Panc1 (cell line): ENCODE data around the gene SLC46A1.

ENCODE experiments used
- CTCF ChIP-seq: fragments of 450-650 bp; IDR thresholded peaks from 2 replicates; pipeline ENCODE4 v1.5.1; 2017; ENCODE audit warnings: mild to moderate bottlenecking
- POLR2AphosphoS5 ChIP-seq: IDR thresholded peaks from 2 replicates; pipeline ENCODE4 v1.6.1; 2012; ENCODE audit warnings: mild to moderate bottlenecking, low read depth, low read length, moderate library complexity
- REST ChIP-seq, 2 experiments: IDR thresholded peaks; 2 replicates each; pipeline ENCODE4 v1.6.1; 2011 to 2012; ENCODE audit warnings: low read depth in 2 of 2, control low read depth in 1 of 2, low read length in 1 of 2, mild to moderate bottlenecking in 1 of 2, moderate library complexity in 1 of 2; ENCODE audit not compliant: insufficient read depth in 1 of 2
- SIN3A ChIP-seq: IDR thresholded peaks from 2 replicates; pipeline ENCODE4 v1.6.1; 2012; ENCODE audit warnings: low read depth, mild to moderate bottlenecking, low read length, moderate library complexity, borderline replicate concordance; ENCODE audit not compliant: insufficient read depth
- TCF7L2 ChIP-seq: IDR thresholded peaks from 2 replicates; pipeline ENCODE4 v1.6.1; 2011; ENCODE audit warnings: mild to moderate bottlenecking, low read depth, low read length, inconsistent platforms

GRCh38 chr17:28381141-28381825, 24.7 kb downstream of the SLC46A1 start:
- no peak for TF ChIP-seq CTCF
- no peak for TF ChIP-seq POLR2AphosphoS5
- no peak for TF ChIP-seq SIN3A
- no peak for TF ChIP-seq REST (IDR thresholded peaks at IDR 0.05; ENCODE audit: insufficient read depth in 1 of 2, low read depth in 2 of 2, low read length in 1 of 2)
- no peak for TF ChIP-seq TCF7L2
